GM12878 (cell line): ENCODE results near the gene TXNDC5. TPM values are rescaled to one million over a fixed set of nuclear protein-coding genes. Genes with fewer than 3 reads are reported as not detected.
A peak's percentile ranks its signal among the peaks of the same experiment; 100 is the strongest.

Experiments
- CHD2 ChIP-seq: IDR thresholded peaks from 2 replicates; pipeline ENCODE4 v1.6.1; 2011; ENCODE audit warnings: low read depth, low read length, improper control_type of control experiment, borderline replicate concordance
- EP300 ChIP-seq, 2 experiments: fragments of 150-350 bp in 1 of 2; IDR thresholded peaks; 2 replicates each; pipeline ENCODE4 v1.6.1; 2011 to 2012; ENCODE audit warnings: low read depth in 2 of 2, low read length in 2 of 2, borderline replicate concordance in 1 of 2, improper control_type of control experiment in 1 of 2, inconsistent platforms in 1 of 2; ENCODE audit not compliant: control insufficient read depth in 1 of 2
- NBN ChIP-seq: fragments of 450-650 bp; IDR thresholded peaks from 2 replicates; pipeline ENCODE4 v1.6.1; 2016
- NR2C2 ChIP-seq: IDR thresholded peaks from 2 replicates; pipeline ENCODE4 v1.6.1; 2011; ENCODE audit warnings: borderline replicate concordance, low read depth; ENCODE audit not compliant: control insufficient read depth, insufficient read length
- SMAD5 ChIP-seq: IDR thresholded peaks from 2 replicates; pipeline ENCODE4 v1.6.1; 2016; ENCODE audit warnings: antibody characterized with exemption, low read depth
- SMARCA5 ChIP-seq: fragments of 450-650 bp; IDR thresholded peaks from 2 replicates; pipeline ENCODE4 v1.6.1; 2017; ENCODE audit warnings: mild to moderate bottlenecking
- STAT3 ChIP-seq: IDR thresholded peaks from 2 replicates; pipeline ENCODE4 v1.6.1; 2011; ENCODE audit warnings: low read depth, low read length, improper control_type of control experiment
- TCF12 ChIP-seq: IDR thresholded peaks from 2 replicates; pipeline ENCODE4 v1.6.1; 2011; ENCODE audit warnings: low read depth, mild to moderate bottlenecking, low read length
- ZNF217 ChIP-seq: fragments of 450-650 bp; IDR thresholded peaks from 2 replicates; pipeline ENCODE4 v1.6.1; 2017; ENCODE audit warnings: antibody characterized with exemption, mild to moderate bottlenecking
- polyA plus RNA-seq, 11 experiments: library from polyadenylated mRNA; depleted of rRNA in 4 of 11; unstranded in 6 of 11; stranded (reverse) in 5 of 11; fragments of >200 nt; fragmentation: Nextera tagmentation in 4 of 11; fragmentation: Illumina TruSeq in 1 of 11; extraction: Ambion mirVana in 4 of 11; extraction: Trizol in 1 of 11; gene quantifications; 1 replicate in 1 of 11; 2 replicates in 10 of 11; pipeline versions ENCODE4 v1.2.1 to v1.2.3, GENCODE V29; 2011 to 2016; ENCODE audit warnings: inconsistent platforms in 2 of 11, missing spikeins in 2 of 11, low read depth in 1 of 11
- total RNA-seq, 4 experiments: library from RNA; depleted of rRNA in 3 of 4; stranded (reverse); fragments of >200 nt in 3 of 4; fragmentation: Illumina TruSeq in 1 of 4; extraction: Trizol in 1 of 4; gene quantifications; 2 replicates each; pipeline versions ENCODE4 v1.2.1 to v1.2.3, GENCODE V29; 2013 to 2021
- TF ChIP-seq, protein P1 (sequence below): fragments of 450-650 bp; conservative IDR thresholded peaks from 2 replicates; pipeline ENCODE4 v1.6.1; 2017; ENCODE audit warnings: mild to moderate bottlenecking, moderate library complexity
- TF ChIP-seq, protein P2 (sequence below): IDR thresholded peaks from 2 replicates; pipeline ENCODE4 v1.6.1; 2012; ENCODE audit warnings: low read depth, low read length, improper control_type of control experiment

Gene TXNDC5
- total and polyA plus RNA-seq, 10 of the 15 experiments (the other 5 are each of a cell fraction or from before 2014, with no cell fraction given): 7.2 to 181 (median 132) TPM

DNA sequence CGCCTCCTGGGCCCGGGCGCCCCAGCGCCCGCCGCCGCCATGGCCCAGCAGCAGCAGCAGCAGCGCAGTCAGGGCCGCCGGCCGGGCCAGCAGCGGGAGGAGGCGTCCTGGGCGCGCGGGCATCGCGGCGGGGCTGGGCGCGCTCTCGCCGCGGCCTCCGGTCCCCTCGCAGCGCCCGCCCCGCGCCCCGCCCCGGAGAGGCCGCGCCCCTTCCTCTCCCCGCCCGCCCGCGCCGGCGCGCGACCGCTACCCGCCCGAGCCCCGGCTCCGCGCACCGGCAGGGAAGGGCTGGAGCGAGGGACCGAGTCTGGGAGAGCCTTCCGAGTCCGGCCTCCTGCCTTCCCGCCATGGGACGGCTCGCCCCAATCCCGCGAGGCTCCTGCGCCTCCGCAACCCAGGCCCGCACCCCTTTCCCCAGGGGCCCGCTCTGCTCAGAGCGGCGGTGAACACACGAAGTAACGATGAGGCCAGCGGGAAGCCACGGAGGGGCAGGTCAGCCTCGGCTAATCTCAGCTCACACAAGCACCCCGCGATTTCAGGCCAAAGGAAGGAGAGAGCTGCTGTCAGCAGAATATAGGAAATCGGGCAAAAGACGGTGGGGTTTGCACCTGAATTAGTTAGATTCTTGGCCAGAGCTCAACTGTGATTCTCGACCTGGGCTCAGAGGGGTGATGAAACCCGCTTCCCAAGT is at the start of gene TXNDC5 (continued):
- TF ChIP-seq, protein P1, sequence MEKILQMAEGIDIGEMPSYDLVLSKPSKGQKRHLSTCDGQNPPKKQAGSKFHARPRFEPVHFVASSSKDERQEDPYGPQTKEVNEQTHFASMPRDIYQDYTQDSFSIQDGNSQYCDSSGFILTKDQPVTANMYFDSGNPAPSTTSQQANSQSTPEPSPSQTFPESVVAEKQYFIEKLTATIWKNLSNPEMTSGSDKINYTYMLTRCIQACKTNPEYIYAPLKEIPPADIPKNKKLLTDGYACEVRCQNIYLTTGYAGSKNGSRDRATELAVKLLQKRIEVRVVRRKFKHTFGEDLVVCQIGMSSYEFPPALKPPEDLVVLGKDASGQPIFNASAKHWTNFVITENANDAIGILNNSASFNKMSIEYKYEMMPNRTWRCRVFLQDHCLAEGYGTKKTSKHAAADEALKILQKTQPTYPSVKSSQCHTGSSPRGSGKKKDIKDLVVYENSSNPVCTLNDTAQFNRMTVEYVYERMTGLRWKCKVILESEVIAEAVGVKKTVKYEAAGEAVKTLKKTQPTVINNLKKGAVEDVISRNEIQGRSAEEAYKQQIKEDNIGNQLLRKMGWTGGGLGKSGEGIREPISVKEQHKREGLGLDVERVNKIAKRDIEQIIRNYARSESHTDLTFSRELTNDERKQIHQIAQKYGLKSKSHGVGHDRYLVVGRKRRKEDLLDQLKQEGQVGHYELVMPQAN: 0 out of 2 replicates have a peak, but pooled peaks have one; percentile 28
- no peak for TF ChIP-seq SMARCA5
- no peak for TF ChIP-seq ZNF217
- TF ChIP-seq, protein P2, sequence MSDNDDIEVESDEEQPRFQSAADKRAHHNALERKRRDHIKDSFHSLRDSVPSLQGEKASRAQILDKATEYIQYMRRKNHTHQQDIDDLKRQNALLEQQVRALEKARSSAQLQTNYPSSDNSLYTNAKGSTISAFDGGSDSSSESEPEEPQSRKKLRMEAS: no peak
- no peak for TF ChIP-seq EP300 (IDR thresholded peaks at IDR 0.05; ENCODE audit: borderline replicate concordance in 1 of 2, control insufficient read depth in 1 of 2, low read depth in 2 of 2, low read length in 2 of 2)
- TF ChIP-seq NR2C2: no peak
- peak; percentile 51; the same call in 1 of the 2 replicates for TF ChIP-seq CHD2
- TF ChIP-seq NBN: no peak
- no peak for TF ChIP-seq STAT3
- TF ChIP-seq TCF12: no peak
- no peak for TF ChIP-seq SMAD5
